ENCODE measurements around the gene TTC7B.

The TTC7B gene

GRCh38 chr14:90691627-90692026 lies 124.6 kb downstream of the TTC7B start:
- no peaks in the 10 kb centered on the region for H3K36me3 ChIP-seq (ENCODE audit: insufficient read depth)
- no peak overlapping the region for H3K9ac ChIP-seq
- no peaks in the 10 kb centered on the region for H3K79me2 ChIP-seq (ENCODE audit: insufficient read depth, low read depth)
- H3K27me3 ChIP-seq (ENCODE audit: insufficient read depth, low read depth) = no peaks in the 10 kb centered on the region
- H4K20me1 ChIP-seq (ENCODE audit: insufficient read depth) = no peaks in the 10 kb centered on the region
- no peak overlapping the region for H3K4me3 ChIP-seq (IDR thresholded peaks at IDR 0.05; ENCODE audit: insufficient read depth, low read depth, low read length)
- no peak overlapping the region for H2AFZ ChIP-seq (ENCODE audit: low read depth)
- H3K27ac ChIP-seq = no peak overlapping the region
- H3K4me2 ChIP-seq = no peak overlapping the region
- H3K4me1 ChIP-seq (ENCODE audit: low read depth, poor library complexity, severe bottlenecking) = no peaks in the 10 kb centered on the region
- no peak for TF ChIP-seq CTCF (conservative IDR thresholded peaks at IDR 0.05; ENCODE audit: low read depth, low read length)

- no peaks in the 10 kb centered on the region for H3K36me3 ChIP-seq (ENCODE audit: insufficient read depth)
- no peak overlapping the region for H3K4me3 ChIP-seq (IDR thresholded peaks at IDR 0.05; ENCODE audit: insufficient read depth, low read depth, low read length)
- no peaks in the 10 kb centered on the region for H3K79me2 ChIP-seq (ENCODE audit: insufficient read depth, low read depth)
- no peaks in the 10 kb centered on the region for H3K4me1 ChIP-seq (ENCODE audit: low read depth, poor library complexity, severe bottlenecking)
- no peak overlapping the region for H3K9ac ChIP-seq
- H2AFZ ChIP-seq (ENCODE audit: low read depth) = no peak overlapping the region
- no peak overlapping the region for H3K27ac ChIP-seq
- H3K27me3 ChIP-seq (ENCODE audit: insufficient read depth, low read depth) = no peaks in the 10 kb centered on the region
- no peak overlapping the region for H3K4me2 ChIP-seq
- TF ChIP-seq CTCF (conservative IDR thresholded peaks at IDR 0.05; ENCODE audit: low read depth, low read length) = no peak
- H4K20me1 ChIP-seq (ENCODE audit: insufficient read depth) = no peaks in the 10 kb centered on the region
These were observed 128.6 kb downstream of the TTC7B start for GRCh38 chr14:90687680-90688079.

- Histone ChIP-seq H3K79me2 (ENCODE audit: insufficient read depth, low read depth) (no peaks in the 10 kb centered on the region), H3K36me3 (ENCODE audit: insufficient read depth) (no peaks in the 10 kb centered on the region), H3K4me3 (IDR thresholded peaks at IDR 0.05; ENCODE audit: insufficient read depth, low read depth, low read length) (no peak overlapping the region), H3K27me3 (ENCODE audit: insufficient read depth, low read depth) (no peaks in the 10 kb centered on the region), H3K27ac (no peak overlapping the region), H4K20me1 (ENCODE audit: insufficient read depth) (no peaks in the 10 kb centered on the region), H3K4me2 (no peak overlapping the region), H3K4me1 (ENCODE audit: low read depth, poor library complexity, severe bottlenecking) (no peaks in the 10 kb centered on the region), H3K9ac (no peak overlapping the region), H2AFZ (ENCODE audit: low read depth) (no peak overlapping the region)
- no peak for TF ChIP-seq CTCF (conservative IDR thresholded peaks at IDR 0.05; ENCODE audit: low read depth, low read length)
These were observed 133.6 kb downstream of the TTC7B start for GRCh38 chr14:90682615-90683014.

GRCh38 chr14:90681929-90682328 lies 134.3 kb downstream of the TTC7B start:
- H4K20me1 ChIP-seq (ENCODE audit: insufficient read depth) = no peaks in the 10 kb centered on the region
- no peak for TF ChIP-seq CTCF (conservative IDR thresholded peaks at IDR 0.05; ENCODE audit: low read depth, low read length)

More at GRCh38 chr14:90681929-90682328, 134.3 kb downstream of the TTC7B start:
- Histone ChIP-seq H2AFZ (ENCODE audit: low read depth) (no peak overlapping the region), H3K27ac (no peak overlapping the region), H3K4me3 (IDR thresholded peaks at IDR 0.05; ENCODE audit: insufficient read depth, low read depth, low read length) (no peak overlapping the region), H3K4me1 (ENCODE audit: low read depth, poor library complexity, severe bottlenecking) (no peaks in the 10 kb centered on the region), H3K27me3 (ENCODE audit: insufficient read depth, low read depth) (no peaks in the 10 kb centered on the region), H3K9ac (no peak overlapping the region), H3K4me2 (no peak overlapping the region), H3K36me3 (ENCODE audit: insufficient read depth) (no peaks in the 10 kb centered on the region), H3K79me2 (ENCODE audit: insufficient read depth, low read depth) (no peaks in the 10 kb centered on the region)

Measured in KMS-11 (cell line).